Mucosa of descending colon (tissue), 3 donors: ENCODE results near the gene CDH4. TPM values are rescaled to one million over a fixed set of nuclear protein-coding genes. Genes with fewer than 3 reads are reported as not detected.

Source experiments
- ATAC-seq: fragments of 200-7000 bp; cut with Tn5 transposase; one replicate; pipeline ENCODE4 v1.9.1; 2020; ENCODE audit warnings: mild to moderate bottlenecking, moderate library complexity
- DNase-seq, 3 donors: peaks; one replicate each; pipeline ENCODE4 v3.0.0-alpha.2; 2020
- H3K36me3 ChIP-seq: fragments of 200-600 bp; one replicate; pipeline ENCODE4 v1.8.0; 2021; ENCODE audit warnings: low read depth, mild to moderate bottlenecking
- H3K4me1 ChIP-seq: fragments of 200-600 bp; one replicate; pipeline ENCODE4 v1.8.0; 2021; ENCODE audit warnings: low read depth, mild to moderate bottlenecking
- H3K4me3 ChIP-seq: fragments of 200-600 bp; one replicate; pipeline ENCODE4 v1.8.0; 2021; ENCODE audit warnings: mild to moderate bottlenecking
- H3K9me3 ChIP-seq: fragments of 200-600 bp; one replicate; pipeline ENCODE4 v1.8.0; 2021; ENCODE audit warnings: mild to moderate bottlenecking
- CTCF ChIP-seq: fragments of 200-600 bp; IDR thresholded peaks from one replicate; pipeline ENCODE4 v1.8.0; 2022; ENCODE audit warnings: antibody characterized with exemption, mild to moderate bottlenecking
- intact Hi-C, 2 donors: fragments of 100-400 bp; cut with DNase I in 1 of 2; cut with micrococcal nuclease in 1 of 2; formaldehyde crosslinking; loops; one replicate each; pipeline versions ENCODE4 v1.11.0 to v1.11.1; 2022; cut with DNase I, micrococcal nuclease
- total RNA-seq, 3 donors: library from RNA; stranded (reverse); fragmentation: NEBNext Ultra II Directional in 2 of 3; extraction: Animal tissue kit (Norgen Biotek cat#: 25700) in 2 of 3; gene quantifications; one replicate each; pipeline versions ENCODE4 v1.2.1 to v1.2.4, GENCODE V29; 2021 to 2023
- donor health status: DM: no; HTN: no; CAD: no; lungs with moderate emphysema.
- donor health status: DM: no; HTN: no; CAD: no.
- donor health status: DM: no; HTN: yes; CAD: no.

Gene CDH4
- total RNA-seq, 3 donors from 2014 or later = 0.16 TPM; not detected in 2

GRCh38 chr20:61839912-61840778, 588.1 kb downstream of the CDH4 start:
- Histone ChIP-seq H3K9me3 (no peaks in the 10 kb centered on the region), H3K36me3 (no peaks in the 10 kb centered on the region), H3K4me1 (no peaks in the 10 kb centered on the region), H3K4me3 (no peak overlapping the region)
- ATAC-seq (no peak), DNase-seq (peak in 2 of 3 donors; percentile 2 to 13)
- intact Hi-C loops = no loop called here
- no peak for TF ChIP-seq CTCF

GRCh38 chr20:61840779-61841455, 588.9 kb downstream of the CDH4 start:
- no peaks in the 10 kb centered on the region for H3K9me3 ChIP-seq
- no peak for ATAC-seq
- intact Hi-C loops = no loop called here
- TF ChIP-seq CTCF = no peak
- DNase-seq = peak in 2 of 3 donors; percentile 13 to 20
- H3K36me3 ChIP-seq = no peaks in the 10 kb centered on the region
- no peaks in the 10 kb centered on the region for H3K4me1 ChIP-seq
- H3K4me3 ChIP-seq = no peak overlapping the region

- no peak for TF ChIP-seq CTCF
- Histone ChIP-seq H3K9me3 (no peaks in the 10 kb centered on the region), H3K4me1 (no peaks in the 10 kb centered on the region), H3K4me3 (no peak overlapping the region), H3K36me3 (no peaks in the 10 kb centered on the region)
- intact Hi-C loops = no loop called here
- DNase-seq (peak in 2 of 3 donors; percentile 9 to 17), ATAC-seq (no peak)
Observed at GRCh38 chr20:61841551-61841950, 589.5 kb downstream of the CDH4 start.

- Histone ChIP-seq H3K4me1 (no peaks in the 10 kb centered on the region), H3K9me3 (no peaks in the 10 kb centered on the region), H3K36me3 (no peaks in the 10 kb centered on the region), H3K4me3 (no peak overlapping the region)
- DNase-seq = peak in 1 of 3 donors; percentile 3
- TF ChIP-seq CTCF = no peak
- intact Hi-C loops = no loop called here
- no peak for ATAC-seq
Observed at GRCh38 chr20:61841966-61842365, 589.9 kb downstream of the CDH4 start.

- no peaks in the 10 kb centered on the region for H3K9me3 ChIP-seq
- no peak for ATAC-seq
- no peak for TF ChIP-seq CTCF
- intact Hi-C loops = no loop called here
- no peaks in the 10 kb centered on the region for H3K36me3 ChIP-seq
- no peak overlapping the region for H3K4me3 ChIP-seq
- H3K4me1 ChIP-seq = no peaks in the 10 kb centered on the region
- DNase-seq = peak in 2 of 3 donors; percentile 14 to 45
Observed at GRCh38 chr20:61844621-61845020, 592.6 kb downstream of the CDH4 start.
